MM.1S (cell line): Measurements from ENCODE around the gene PAPSS2.
"Not testable (repeated sequence)": the region's sequence is repeated elsewhere in the genome, so short reads cannot be mapped to it uniquely, and the experiment has no call there.

Source experiments
- DNase-seq: peaks from one replicate; pipeline ENCODE4 v3.0.0-alpha.2; 2015
- H2AFZ ChIP-seq: fragments of 300-600 bp; sonication (generic); 2 replicates; pipeline ENCODE4 v1.6.0; 2016; ENCODE audit warnings: antibody characterized with exemption, low read length
- H3F3A ChIP-seq: fragments of 300-600 bp; sonication (generic); 2 replicates; pipeline ENCODE4 v1.6.1; 2016; ENCODE audit warnings: mild to moderate bottlenecking, antibody characterized with exemption, low read length, moderate library complexity, mixed read lengths; ENCODE audit not compliant: insufficient read depth
- H3K27ac ChIP-seq: fragments of 300-600 bp; sonication (generic); 2 replicates; pipeline ENCODE4 v1.5.1; 2016; ENCODE audit warnings: mild to moderate bottlenecking, low read length
- H3K27me3 ChIP-seq: fragments of 300-600 bp; sonication (generic); replicated peaks from 2 replicates; pipeline ENCODE4 v1.6.0; 2016; ENCODE audit warnings: low read length; ENCODE audit not compliant: insufficient read depth
- H3K36me3 ChIP-seq: fragments of 300-600 bp; sonication (generic); replicated peaks from 2 replicates; pipeline ENCODE4 v1.6.1; 2016; ENCODE audit warnings: mild to moderate bottlenecking, low read length, mixed read lengths; ENCODE audit not compliant: insufficient read depth
- H3K4me1 ChIP-seq: fragments of 300-600 bp; sonication (generic); 2 replicates; pipeline ENCODE4 v1.6.1; 2016; ENCODE audit warnings: low read length, mixed read lengths
- H3K4me2 ChIP-seq: fragments of 300-600 bp; sonication (generic); 2 replicates; pipeline ENCODE4 v1.6.0; 2016; ENCODE audit warnings: low read depth, low read length
- H3K4me3 ChIP-seq: fragments of 300-600 bp; sonication (generic); 2 replicates; pipeline ENCODE4 v1.5.1; 2016; ENCODE audit warnings: low read length, mixed read lengths
- H3K79me2 ChIP-seq: fragments of 300-600 bp; sonication (generic); 2 replicates; pipeline ENCODE4 v1.6.1; 2016; ENCODE audit warnings: mixed run types, low read length, mixed read lengths
- H3K9ac ChIP-seq: fragments of 300-600 bp; sonication (generic); 2 replicates; pipeline ENCODE4 v1.6.1; 2016; ENCODE audit warnings: low read length, mixed read lengths
- H3K9me2 ChIP-seq: fragments of 300-600 bp; sonication (generic); replicated peaks from 2 replicates; pipeline ENCODE4 v1.6.1; 2016; ENCODE audit warnings: mild to moderate bottlenecking, low read length, mixed read lengths; ENCODE audit not compliant: insufficient read depth
- H3K9me3 ChIP-seq: fragments of 300-600 bp; sonication (generic); replicated peaks from 2 replicates; pipeline ENCODE4 v1.6.1; 2016; ENCODE audit warnings: mild to moderate bottlenecking, low read length, mixed read lengths; ENCODE audit not compliant: insufficient read depth
- H4K20me1 ChIP-seq: fragments of 300-600 bp; sonication (generic); 2 replicates; pipeline ENCODE4 v1.6.1; 2016; ENCODE audit warnings: mild to moderate bottlenecking, low read length, moderate library complexity, mixed read lengths; ENCODE audit not compliant: insufficient read depth
- CTCF ChIP-seq: fragments of 300-600 bp; sonication (generic); IDR thresholded peaks from 2 replicates; pipeline ENCODE4 v1.5.1; 2016; ENCODE audit warnings: antibody characterized with exemption, low read length, mixed read lengths
- EZH2 ChIP-seq: fragments of 300-600 bp; sonication (generic); optimal IDR thresholded peaks from 2 replicates; pipeline ENCODE3; 2017; ENCODE audit warnings: low read depth, mild to moderate bottlenecking, antibody characterized with exemption, low read length, mixed read lengths
- EZH2phosphoT487 ChIP-seq: fragments of 300-600 bp; sonication (generic); IDR thresholded peaks from 2 replicates; pipeline ENCODE4 v1.6.1; 2018; ENCODE audit warnings: antibody characterized with exemption, low read length

The PAPSS2 gene

DNA sequence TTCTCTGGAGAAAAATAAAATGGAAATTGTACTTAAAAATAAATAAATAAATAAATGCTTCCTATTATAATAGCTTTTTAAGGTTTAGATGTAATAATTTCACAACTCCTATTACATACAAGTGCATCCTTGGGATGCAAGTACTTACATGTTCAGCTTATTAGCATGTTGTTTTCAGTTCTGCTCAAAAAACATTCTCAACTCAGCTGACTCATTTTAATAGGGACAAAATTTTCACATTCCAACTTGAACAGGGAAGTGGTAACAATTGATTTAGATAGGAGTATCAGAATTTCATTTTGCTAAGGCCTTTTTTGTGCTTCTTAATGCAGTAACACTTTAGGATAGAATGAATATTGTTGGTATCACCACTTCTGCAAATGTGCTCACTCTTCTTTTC lies 16.7 kb upstream of the PAPSS2 start:
- H3F3A ChIP-seq: peaks cover 4% of the 10 kb centered on the region
- TF ChIP-seq EZH2phosphoT487: no peak
- no peak for TF ChIP-seq EZH2
- no peak for TF ChIP-seq CTCF

DNA sequence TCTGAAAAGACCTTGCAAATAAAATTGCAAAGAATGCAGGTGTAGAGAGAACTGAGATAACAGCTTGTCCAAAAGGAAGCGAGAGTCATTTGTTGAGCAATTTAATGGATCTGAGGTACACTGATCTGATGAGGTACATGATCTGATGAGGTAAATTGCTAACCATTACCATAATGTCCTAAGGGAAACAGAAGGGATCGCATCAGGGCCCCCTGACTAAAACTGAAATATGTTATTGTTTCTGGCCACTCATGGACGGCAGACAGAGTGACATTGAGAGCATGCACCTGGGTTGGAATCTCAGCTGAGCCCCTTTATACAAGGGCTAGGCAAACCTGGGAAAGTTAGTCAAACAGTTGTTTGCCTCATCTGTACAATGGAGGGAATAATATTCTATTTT lies 15.8 kb upstream of the PAPSS2 start:
- TF ChIP-seq EZH2phosphoT487: no peak
- TF ChIP-seq EZH2: no peak
- no peak for TF ChIP-seq CTCF
- H3F3A ChIP-seq: peaks cover 4% of the 10 kb centered on the region

More for the DNA sequence above, 16.7 kb upstream of the PAPSS2 start:
- H3K4me3 ChIP-seq: no peak overlapping the region
- H3K9me3 ChIP-seq: no peaks in the 10 kb centered on the region
- no peaks in the 10 kb centered on the region for H3K36me3 ChIP-seq
- no peak for DNase-seq
- no peaks in the 10 kb centered on the region for H3K27me3 ChIP-seq
- H3K79me2 ChIP-seq: no peaks in the 10 kb centered on the region
- no peak overlapping the region for H3K9ac ChIP-seq
- H3K9me2 ChIP-seq: no peaks in the 10 kb centered on the region
- peaks cover 38% of the 10 kb centered on the region for H3K4me1 ChIP-seq
- H2AFZ ChIP-seq: no peak overlapping the region
- H4K20me1 ChIP-seq: no peaks in the 10 kb centered on the region
- H3K4me2 ChIP-seq: no peak overlapping the region
- H3K27ac ChIP-seq: no peak overlapping the region

DNA sequence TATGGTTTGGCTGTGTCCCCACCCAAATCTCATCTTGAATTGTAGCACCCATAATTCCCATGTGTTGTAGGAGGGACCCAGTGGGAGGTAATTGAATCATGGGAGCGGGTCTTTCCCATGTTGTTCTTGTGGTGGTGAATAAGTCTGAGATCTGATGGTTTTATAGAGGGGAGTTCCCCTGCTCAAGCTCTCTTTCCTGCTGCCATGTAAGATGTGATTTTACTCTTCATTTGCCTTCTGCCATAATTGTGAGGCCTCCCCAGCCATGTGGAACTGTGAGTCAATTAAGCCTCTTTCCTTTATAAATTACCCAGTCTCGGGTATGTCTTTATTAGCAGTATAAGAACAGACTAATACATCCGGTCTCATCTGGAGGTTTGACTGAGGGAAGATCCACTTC lies 15.2 kb upstream of the PAPSS2 start:
- H3K4me1 ChIP-seq: peaks cover 37% of the 10 kb centered on the region
- H3K9me3 ChIP-seq, H3K9ac ChIP-seq, H3K27me3 ChIP-seq, H3K27ac ChIP-seq, H2AFZ ChIP-seq, H3K4me3 ChIP-seq, H3K9me2 ChIP-seq, H3F3A ChIP-seq, H3K36me3 ChIP-seq, DNase-seq, H3K4me2 ChIP-seq, H4K20me1 ChIP-seq, H3K79me2 ChIP-seq: not testable (repeated sequence)

More for the DNA sequence above, 15.8 kb upstream of the PAPSS2 start:
- Histone ChIP-seq H3K9ac (no peak overlapping the region), H3K4me2 (no peak overlapping the region), H3K4me3 (no peak overlapping the region), H3K9me3 (no peaks in the 10 kb centered on the region), H3K27ac (no peak overlapping the region), H3K36me3 (no peaks in the 10 kb centered on the region), H2AFZ (no peak overlapping the region), H3K9me2 (no peaks in the 10 kb centered on the region), H3K4me1 (peaks cover 38% of the 10 kb centered on the region), H3K27me3 (no peaks in the 10 kb centered on the region), H3K79me2 (no peaks in the 10 kb centered on the region), H4K20me1 (no peaks in the 10 kb centered on the region)
- no peak for DNase-seq

- H2AFZ ChIP-seq: no peak overlapping the region
- H3K4me1 ChIP-seq: peaks cover 21% of the 10 kb centered on the region
- H3K36me3 ChIP-seq: no peaks in the 10 kb centered on the region
- no peak for DNase-seq
- no peaks in the 10 kb centered on the region for H3K79me2 ChIP-seq
- H3K9ac ChIP-seq: no peak overlapping the region
- no peaks in the 10 kb centered on the region for H3K27me3 ChIP-seq
- no peaks in the 10 kb centered on the region for H3K9me2 ChIP-seq
- H3F3A ChIP-seq: peaks cover 3% of the 10 kb centered on the region
- H3K4me2 ChIP-seq: no peak overlapping the region
- TF ChIP-seq EZH2: no peak
- no peak for TF ChIP-seq EZH2phosphoT487
- TF ChIP-seq CTCF: no peak
- no peaks in the 10 kb centered on the region for H4K20me1 ChIP-seq
- H3K27ac ChIP-seq: no peak overlapping the region
- no peak overlapping the region for H3K4me3 ChIP-seq
- no peaks in the 10 kb centered on the region for H3K9me3 ChIP-seq
Measured at GRCh38 chr10:87646192-87646909, 13.3 kb upstream of the PAPSS2 start.
